ENCODE results near the gene C22orf31. TPM values are rescaled to one million over a fixed set of nuclear protein-coding genes. Genes with fewer than 3 reads are reported as not detected.

The C22orf31 gene
- total and polyA plus RNA-seq, 2 experiments from 2014 or later = 0.36 TPM; not detected in 1

GRCh38 chr22:29074276-29074772, 12.7 kb upstream of the C22orf31 start:
- Histone ChIP-seq H3F3A (replicated peaks; ENCODE audit: low read depth) (peaks cover 8% of the 10 kb centered on the region; the same call in 1 of the 2 replicates), H3K79me2 (replicated peaks; ENCODE audit: insufficient read depth) (no peaks in the 10 kb centered on the region), H3K36me3 (ENCODE audit: insufficient read depth) (no peaks in the 10 kb centered on the region), H2AFZ (peak overlapping the region; percentile 89), H3K4me2 (peak overlapping the region; percentile 94), H3K9me2 (ENCODE audit: insufficient read depth) (no peaks in the 10 kb centered on the region), H3K27me3 (ENCODE audit: insufficient read depth) (peaks cover 60% of the 10 kb centered on the region), H3K27ac (ENCODE audit: low read depth) (no peak overlapping the region), H3K4me1 (ENCODE audit: insufficient read depth) (peaks cover 25% of the 10 kb centered on the region; the same call in 1 of the 2 replicates), H3K4me3 (peak overlapping the region; percentile 78), H4K20me1 (replicated peaks; ENCODE audit: insufficient read depth) (no peaks in the 10 kb centered on the region)
- H3K4me1 Mint-ChIP-seq = peaks cover 14% of the 10 kb centered on the region
- no peaks in the 10 kb centered on the region for H3K36me3 Mint-ChIP-seq (ENCODE audit: low read depth)
- H3K4me3 Mint-ChIP-seq = peak overlapping the region; percentile 71
- no peak for TF ChIP-seq ZNF331 (CRISPR knock-in tag; IDR thresholded peaks at IDR 0.05; ENCODE audit: low read depth)
- TF ChIP-seq ETS1 (IDR thresholded peaks at IDR 0.05) = no peak
- TF ChIP-seq, protein P1, sequence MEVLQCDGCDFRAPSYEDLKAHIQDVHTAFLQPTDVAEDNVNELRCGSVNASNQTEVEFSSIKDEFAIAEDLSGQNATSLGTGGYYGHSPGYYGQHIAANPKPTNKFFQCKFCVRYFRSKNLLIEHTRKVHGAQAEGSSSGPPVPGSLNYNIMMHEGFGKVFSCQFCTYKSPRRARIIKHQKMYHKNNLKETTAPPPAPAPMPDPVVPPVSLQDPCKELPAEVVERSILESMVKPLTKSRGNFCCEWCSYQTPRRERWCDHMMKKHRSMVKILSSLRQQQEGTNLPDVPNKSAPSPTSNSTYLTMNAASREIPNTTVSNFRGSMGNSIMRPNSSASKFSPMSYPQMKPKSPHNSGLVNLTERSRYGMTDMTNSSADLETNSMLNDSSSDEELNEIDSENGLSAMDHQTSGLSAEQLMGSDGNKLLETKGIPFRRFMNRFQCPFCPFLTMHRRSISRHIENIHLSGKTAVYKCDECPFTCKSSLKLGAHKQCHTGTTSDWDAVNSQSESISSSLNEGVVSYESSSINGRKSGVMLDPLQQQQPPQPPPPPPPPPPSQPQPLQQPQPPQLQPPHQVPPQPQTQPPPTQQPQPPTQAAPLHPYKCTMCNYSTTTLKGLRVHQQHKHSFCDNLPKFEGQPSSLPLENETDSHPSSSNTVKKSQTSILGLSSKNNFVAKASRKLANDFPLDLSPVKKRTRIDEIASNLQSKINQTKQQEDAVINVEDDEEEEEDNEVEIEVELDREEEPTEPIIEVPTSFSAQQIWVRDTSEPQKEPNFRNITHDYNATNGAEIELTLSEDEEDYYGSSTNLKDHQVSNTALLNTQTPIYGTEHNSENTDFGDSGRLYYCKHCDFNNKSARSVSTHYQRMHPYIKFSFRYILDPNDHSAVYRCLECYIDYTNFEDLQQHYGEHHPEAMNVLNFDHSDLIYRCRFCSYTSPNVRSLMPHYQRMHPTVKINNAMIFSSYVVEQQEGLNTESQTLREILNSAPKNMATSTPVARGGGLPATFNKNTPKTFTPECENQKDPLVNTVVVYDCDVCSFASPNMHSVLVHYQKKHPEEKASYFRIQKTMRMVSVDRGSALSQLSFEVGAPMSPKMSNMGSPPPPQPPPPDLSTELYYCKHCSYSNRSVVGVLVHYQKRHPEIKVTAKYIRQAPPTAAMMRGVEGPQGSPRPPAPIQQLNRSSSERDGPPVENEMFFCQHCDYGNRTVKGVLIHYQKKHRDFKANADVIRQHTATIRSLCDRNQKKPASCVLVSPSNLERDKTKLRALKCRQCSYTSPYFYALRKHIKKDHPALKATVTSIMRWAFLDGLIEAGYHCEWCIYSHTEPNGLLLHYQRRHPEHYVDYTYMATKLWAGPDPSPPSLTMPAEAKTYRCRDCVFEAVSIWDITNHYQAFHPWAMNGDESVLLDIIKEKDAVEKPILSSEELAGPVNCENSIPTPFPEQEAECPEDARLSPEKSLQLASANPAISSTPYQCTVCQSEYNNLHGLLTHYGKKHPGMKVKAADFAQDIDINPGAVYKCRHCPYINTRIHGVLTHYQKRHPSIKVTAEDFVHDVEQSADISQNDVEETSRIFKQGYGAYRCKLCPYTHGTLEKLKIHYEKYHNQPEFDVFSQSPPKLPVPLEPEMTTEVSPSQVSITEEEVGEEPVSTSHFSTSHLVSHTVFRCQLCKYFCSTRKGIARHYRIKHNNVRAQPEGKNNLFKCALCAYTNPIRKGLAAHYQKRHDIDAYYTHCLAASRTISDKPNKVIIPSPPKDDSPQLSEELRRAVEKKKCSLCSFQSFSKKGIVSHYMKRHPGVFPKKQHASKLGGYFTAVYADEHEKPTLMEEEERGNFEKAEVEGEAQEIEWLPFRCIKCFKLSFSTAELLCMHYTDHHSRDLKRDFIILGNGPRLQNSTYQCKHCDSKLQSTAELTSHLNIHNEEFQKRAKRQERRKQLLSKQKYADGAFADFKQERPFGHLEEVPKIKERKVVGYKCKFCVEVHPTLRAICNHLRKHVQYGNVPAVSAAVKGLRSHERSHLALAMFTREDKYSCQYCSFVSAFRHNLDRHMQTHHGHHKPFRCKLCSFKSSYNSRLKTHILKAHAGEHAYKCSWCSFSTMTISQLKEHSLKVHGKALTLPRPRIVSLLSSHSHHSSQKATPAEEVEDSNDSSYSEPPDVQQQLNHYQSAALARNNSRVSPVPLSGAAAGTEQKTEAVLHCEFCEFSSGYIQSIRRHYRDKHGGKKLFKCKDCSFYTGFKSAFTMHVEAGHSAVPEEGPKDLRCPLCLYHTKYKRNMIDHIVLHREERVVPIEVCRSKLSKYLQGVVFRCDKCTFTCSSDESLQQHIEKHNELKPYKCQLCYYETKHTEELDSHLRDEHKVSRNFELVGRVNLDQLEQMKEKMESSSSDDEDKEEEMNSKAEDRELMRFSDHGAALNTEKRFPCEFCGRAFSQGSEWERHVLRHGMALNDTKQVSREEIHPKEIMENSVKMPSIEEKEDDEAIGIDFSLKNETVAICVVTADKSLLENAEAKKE (CRISPR knock-in tag; IDR thresholded peaks at IDR 0.05) = no peak
- TF ChIP-seq ZNF114 (CRISPR knock-in tag; IDR thresholded peaks at IDR 0.05) = no peak
- TF ChIP-seq JUNB (IDR thresholded peaks at IDR 0.05; ENCODE audit: unreplicated experiment) = no peak
- TF ChIP-seq POLR2AphosphoS5 (IDR thresholded peaks at IDR 0.05; ENCODE audit: low read depth) = no peak
- H3K27me3 Mint-ChIP-seq (ENCODE audit: insufficient read depth, low read depth, poor library complexity) = peaks cover 44% of the 10 kb centered on the region
- H3K27ac Mint-ChIP-seq = no peak overlapping the region
- H3K9me3 Mint-ChIP-seq = no peaks in the 10 kb centered on the region; the same call in 2 of the 3 replicates
- ATAC-seq (peak; percentile 1), DNase-seq (ENCODE audit: low spot score) (peak; percentile 38)
